WERI-Rb-1 (cell line): ENCODE results near the gene LIM2.
"Not testable (repeated sequence)": the region's sequence is repeated elsewhere in the genome, so short reads cannot be mapped to it uniquely, and the experiment has no call there.

Source experiments
- DNase-seq: peaks from one replicate; pipeline ENCODE4 v3.0.0-alpha.2; 2020
- H3K27ac ChIP-seq: fragments of 250-450 bp; sonication (Bioruptor Pico); 2 replicates; pipeline ENCODE4 v1.5.1; 2020; ENCODE audit warnings: mild to moderate bottlenecking, moderate library complexity
- H3K27me3 ChIP-seq: fragments of 250-450 bp; sonication (Bioruptor Pico); 2 replicates; pipeline ENCODE4 v1.5.1; 2021; ENCODE audit warnings: mild to moderate bottlenecking, low read depth, moderate library complexity; ENCODE audit not compliant: insufficient read depth, severe bottlenecking
- H3K36me3 ChIP-seq: fragments of 250-450 bp; sonication (Bioruptor Pico); 2 replicates; pipeline ENCODE4 v1.5.1; 2020; ENCODE audit warnings: mild to moderate bottlenecking, moderate library complexity
- H3K4me3 ChIP-seq: 2 replicates; pipeline ENCODE4 v1.5.1; 2011; ENCODE audit warnings: low read depth, mild to moderate bottlenecking, control low read depth, low read length
- H3K9me3 ChIP-seq: fragments of 250-450 bp; sonication (Bioruptor Pico); 2 replicates; pipeline ENCODE4 v1.5.1; 2021; ENCODE audit warnings: mild to moderate bottlenecking, moderate library complexity; ENCODE audit not compliant: severe bottlenecking
- TF ChIP-seq, protein P1 (sequence below): IDR thresholded peaks from 2 replicates; pipeline ENCODE4 v1.5.1; 2011; ENCODE audit warnings: low read depth, mild to moderate bottlenecking, control low read depth, inconsistent platforms, low read length

LIM2 gene

DNA sequence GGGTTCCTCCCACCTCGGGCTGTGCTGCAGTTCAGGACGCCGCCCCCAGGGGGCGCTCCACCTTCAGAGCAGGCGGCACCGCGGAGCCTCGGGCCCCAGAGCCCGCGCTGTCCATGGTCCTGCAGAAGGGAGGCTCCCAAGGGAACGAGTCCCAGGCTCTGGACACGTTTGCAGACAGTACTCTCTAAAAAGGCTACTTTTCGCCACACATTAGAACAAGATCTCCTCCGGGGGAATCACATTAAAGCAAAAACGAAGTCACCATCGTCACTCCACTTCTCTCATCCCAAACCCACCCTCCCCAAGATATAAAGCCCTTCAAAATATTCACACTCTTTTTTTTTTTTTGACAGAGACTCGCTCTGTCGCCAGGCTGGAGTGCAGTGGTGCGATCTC lies 34.3 kb upstream of the LIM2 start:
- H3K4me3 ChIP-seq = peak overlapping the region; percentile 21
- TF ChIP-seq, protein P1, sequence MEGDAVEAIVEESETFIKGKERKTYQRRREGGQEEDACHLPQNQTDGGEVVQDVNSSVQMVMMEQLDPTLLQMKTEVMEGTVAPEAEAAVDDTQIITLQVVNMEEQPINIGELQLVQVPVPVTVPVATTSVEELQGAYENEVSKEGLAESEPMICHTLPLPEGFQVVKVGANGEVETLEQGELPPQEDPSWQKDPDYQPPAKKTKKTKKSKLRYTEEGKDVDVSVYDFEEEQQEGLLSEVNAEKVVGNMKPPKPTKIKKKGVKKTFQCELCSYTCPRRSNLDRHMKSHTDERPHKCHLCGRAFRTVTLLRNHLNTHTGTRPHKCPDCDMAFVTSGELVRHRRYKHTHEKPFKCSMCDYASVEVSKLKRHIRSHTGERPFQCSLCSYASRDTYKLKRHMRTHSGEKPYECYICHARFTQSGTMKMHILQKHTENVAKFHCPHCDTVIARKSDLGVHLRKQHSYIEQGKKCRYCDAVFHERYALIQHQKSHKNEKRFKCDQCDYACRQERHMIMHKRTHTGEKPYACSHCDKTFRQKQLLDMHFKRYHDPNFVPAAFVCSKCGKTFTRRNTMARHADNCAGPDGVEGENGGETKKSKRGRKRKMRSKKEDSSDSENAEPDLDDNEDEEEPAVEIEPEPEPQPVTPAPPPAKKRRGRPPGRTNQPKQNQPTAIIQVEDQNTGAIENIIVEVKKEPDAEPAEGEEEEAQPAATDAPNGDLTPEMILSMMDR = peak; percentile 93

GRCh38 chr19:51421229-51422052 lies 33.7 kb upstream of the LIM2 start:
- Histone ChIP-seq H3K36me3 (no peaks in the 10 kb centered on the region), H3K9me3 (no peaks in the 10 kb centered on the region), H3K27me3 (peaks cover 49% of the 10 kb centered on the region), H3K27ac (no peak overlapping the region), H3K4me3 (peak overlapping the region; percentile 21)
- TF ChIP-seq, protein P1 = no peak
- DNase-seq = no peak

More for the DNA sequence above, 34.3 kb upstream of the LIM2 start:
- Histone ChIP-seq H3K36me3 (no peaks in the 10 kb centered on the region), H3K9me3 (no peaks in the 10 kb centered on the region), H3K27me3 (peaks cover 53% of the 10 kb centered on the region), H3K27ac (no peak overlapping the region)
- peak; percentile 82 for DNase-seq

- H3K4me3 ChIP-seq, DNase-seq, H3K9me3 ChIP-seq, H3K27ac ChIP-seq, H3K36me3 ChIP-seq: not testable (repeated sequence)
- peaks cover 40% of the 10 kb centered on the region for H3K27me3 ChIP-seq
Measured at GRCh38 chr19:51420511-51420910, 32.7 kb upstream of the LIM2 start.

DNA sequence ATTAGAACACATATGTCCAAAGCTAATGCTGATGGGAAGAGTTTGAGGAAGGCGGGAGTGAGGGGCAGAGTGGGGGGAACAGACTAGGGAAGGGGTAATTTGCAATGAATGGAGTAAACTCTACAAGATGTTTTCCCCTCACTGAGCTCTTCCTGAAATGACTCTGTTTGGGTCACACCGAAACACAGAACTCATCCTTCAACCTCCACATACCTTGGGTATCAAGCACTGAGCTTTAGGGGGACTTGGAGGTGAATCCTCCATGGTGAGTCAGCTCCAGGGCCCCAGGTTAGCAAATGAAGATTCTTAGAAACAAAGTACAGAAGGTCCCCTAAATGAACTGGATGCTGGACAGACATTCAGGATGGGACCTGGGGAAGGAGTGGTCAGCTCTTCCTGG lies 30.9 kb upstream of the LIM2 start:
- DNase-seq = no peak
- no peak overlapping the region for H3K4me3 ChIP-seq
- no peak overlapping the region for H3K27ac ChIP-seq
- no peaks in the 10 kb centered on the region for H3K36me3 ChIP-seq
- peaks cover 28% of the 10 kb centered on the region for H3K27me3 ChIP-seq
- TF ChIP-seq, protein P1 = no peak
- H3K9me3 ChIP-seq = no peaks in the 10 kb centered on the region

DNA sequence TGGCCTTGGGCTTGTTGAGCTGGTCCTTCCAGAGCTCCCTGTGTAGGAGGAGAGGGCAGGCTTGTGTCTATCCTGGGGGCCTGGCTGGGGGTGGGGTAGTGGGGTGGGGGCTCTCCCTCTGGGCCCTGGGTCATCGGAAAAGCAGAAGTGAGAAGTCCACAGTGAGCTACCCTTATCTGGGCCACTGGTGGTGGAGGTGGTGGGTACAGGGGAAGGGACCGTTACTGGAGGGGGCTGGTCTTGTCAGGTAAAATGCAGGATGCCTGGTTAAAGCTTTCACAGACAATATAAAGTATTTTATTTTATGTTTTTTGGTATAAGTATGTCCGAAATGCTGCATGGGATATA lies 30.0 kb upstream of the LIM2 start:
- Histone ChIP-seq H3K4me3 (no peak overlapping the region), H3K36me3 (no peaks in the 10 kb centered on the region), H3K27me3 (peaks cover 19% of the 10 kb centered on the region), H3K27ac (no peak overlapping the region), H3K9me3 (no peaks in the 10 kb centered on the region)
- no peak for DNase-seq
- TF ChIP-seq, protein P1 = no peak

DNA sequence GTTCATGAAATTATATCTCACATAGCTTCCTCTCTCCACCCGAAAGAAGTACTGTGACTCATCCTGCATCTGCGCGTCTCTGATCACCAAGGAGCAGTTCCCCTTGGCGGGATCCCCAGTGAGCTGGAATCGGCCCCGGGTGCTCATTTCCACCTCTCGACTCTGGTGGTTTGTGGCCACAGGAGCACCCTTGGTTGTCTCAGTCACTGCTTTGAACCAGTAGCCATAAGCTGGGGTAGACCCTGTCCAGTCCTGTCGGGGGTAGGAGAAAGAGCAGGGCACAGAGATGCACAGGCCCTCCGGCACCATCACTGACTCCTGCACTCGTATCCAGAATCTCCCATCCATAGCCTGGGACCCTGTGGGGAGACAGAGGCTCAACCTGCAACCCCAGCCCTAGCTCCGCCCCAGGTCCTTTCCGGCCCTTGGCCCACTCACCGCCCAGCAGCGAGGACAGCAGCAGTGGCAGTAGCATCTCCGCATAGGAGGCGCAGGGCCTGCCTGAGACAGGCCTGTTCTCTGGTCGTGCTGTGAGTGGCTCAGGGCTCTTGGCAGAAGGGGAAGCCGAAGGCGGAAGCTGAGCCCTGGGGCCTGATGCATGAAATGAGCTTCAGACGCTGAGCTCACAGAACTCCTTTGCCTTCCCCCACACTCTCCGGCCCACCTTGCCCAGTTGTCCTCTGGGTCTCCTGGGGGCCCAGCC lies 29.5 kb upstream of the LIM2 start, which contains the start of gene SIGLEC10:
Gene SIGLEC10 (minus strand): TSS at position 536 of the 703 bp plus-strand sequence. CDS start 61 bp downstream, at position 475.
- TF ChIP-seq, protein P1 = no peak
- Histone ChIP-seq H3K36me3 (no peaks in the 10 kb centered on the region), H3K4me3 (no peak within 1 kb of the TSS), H3K27me3 (peaks cover 19% of the 10 kb centered on the region), H3K27ac (no peak within 1 kb of the TSS), H3K9me3 (no peaks in the 10 kb centered on the region)
- no peak for DNase-seq

- not testable (repeated sequence) for H3K27ac ChIP-seq, H3K36me3 ChIP-seq, H3K4me3 ChIP-seq
Measured at GRCh38 chr19:51416422-51416821, 28.6 kb upstream of the LIM2 start.

More at GRCh38 chr19:51416422-51416821, 28.6 kb upstream of the LIM2 start:
- not testable (repeated sequence) for DNase-seq, H3K9me3 ChIP-seq
- H3K27me3 ChIP-seq = peaks cover 18% of the 10 kb centered on the region
